ENCODE data around the gene PPAT. TPM values are rescaled to one million over a fixed set of nuclear protein-coding genes. Genes with fewer than 3 reads are reported as not detected.

PPAT gene
- polyA plus RNA-seq, 3 donors = 0.83 to 1.5 (median 1.4) TPM

DNA sequence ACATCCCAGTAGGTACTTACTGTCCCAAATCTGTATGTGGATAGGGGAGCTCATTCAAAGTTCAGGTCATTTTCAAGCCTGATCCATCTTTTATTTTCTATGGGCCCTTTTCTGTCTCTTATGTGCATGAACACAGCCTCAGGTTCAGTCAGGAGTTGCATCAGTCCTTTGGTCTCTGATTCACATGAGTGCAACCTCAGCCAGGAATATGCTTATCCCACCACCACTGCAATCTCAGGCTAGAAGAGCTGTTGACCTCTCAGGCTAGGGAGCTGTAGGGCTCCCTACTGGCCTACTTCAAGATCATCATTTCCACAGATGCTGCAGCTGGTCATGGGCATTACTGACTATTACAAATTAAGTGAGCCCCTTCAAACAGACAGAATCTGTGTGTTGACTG is 75.3 kb downstream of the PPAT start:
- Mint-ChIP-seq H3K4me1 (peaks cover 4% of the 10 kb centered on the region), H3K4me3 (no peak overlapping the region), H3K36me3 (peaks cover 42 to 59% of the 10 kb centered on the region in 2 donors), H3K9me3 (peaks cover 16 to 25% (median 17%) of the 10 kb centered on the region in 7 donors), H3K27ac (peak overlapping the region in 2 of 7 donors; percentile 18 to 69), H3K27me3 (ENCODE audit: low read depth in 3 of 3) (no peaks in the 10 kb centered on the region)
- Histone ChIP-seq H3K9me3 (replicated peaks in 1 of 2; ENCODE audit: control insufficient read depth in 1 of 2, insufficient read depth in 1 of 2, low read length in 2 of 2) (peaks cover 0 to 10% of the 10 kb centered on the region in 2 donors), H3K27me3 (ENCODE audit: control insufficient read depth in 2 of 2, insufficient read depth in 2 of 2, low read length in 2 of 2) (no peaks in the 10 kb centered on the region), H3K36me3 (replicated peaks in 1 of 2; ENCODE audit: control insufficient read depth in 1 of 2, insufficient read depth in 2 of 2, low read length in 2 of 2) (peaks cover 10 to 49% of the 10 kb centered on the region in 2 donors), H3K79me2 (ENCODE audit: insufficient read depth, low read length) (no peaks in the 10 kb centered on the region), H4K20me1 (ENCODE audit: insufficient read depth, low read length) (no peaks in the 10 kb centered on the region), H3K9ac (ENCODE audit: insufficient read depth, low read length, poor library complexity, severe bottlenecking) (no peak overlapping the region), H3K4me1 (ENCODE audit: control insufficient read depth in 1 of 2, insufficient read depth in 2 of 2, low read length in 2 of 2) (no peaks in the 10 kb centered on the region), H3K4me3 (replicated peaks in 1 of 3; ENCODE audit: low read depth in 2 of 3, low read length in 3 of 3) (no peak overlapping the region), H3K27ac (ENCODE audit: low read depth in 1 of 2, low read length in 2 of 2) (no peak overlapping the region), H2AFZ (ENCODE audit: insufficient read depth, low read depth, low read length, poor library complexity, severe bottlenecking) (no peak overlapping the region), H3K4me2 (replicated peaks; ENCODE audit: extremely low read depth, low read length, poor library complexity, severe bottlenecking) (no peak overlapping the region)
- TF ChIP-seq, protein P1, sequence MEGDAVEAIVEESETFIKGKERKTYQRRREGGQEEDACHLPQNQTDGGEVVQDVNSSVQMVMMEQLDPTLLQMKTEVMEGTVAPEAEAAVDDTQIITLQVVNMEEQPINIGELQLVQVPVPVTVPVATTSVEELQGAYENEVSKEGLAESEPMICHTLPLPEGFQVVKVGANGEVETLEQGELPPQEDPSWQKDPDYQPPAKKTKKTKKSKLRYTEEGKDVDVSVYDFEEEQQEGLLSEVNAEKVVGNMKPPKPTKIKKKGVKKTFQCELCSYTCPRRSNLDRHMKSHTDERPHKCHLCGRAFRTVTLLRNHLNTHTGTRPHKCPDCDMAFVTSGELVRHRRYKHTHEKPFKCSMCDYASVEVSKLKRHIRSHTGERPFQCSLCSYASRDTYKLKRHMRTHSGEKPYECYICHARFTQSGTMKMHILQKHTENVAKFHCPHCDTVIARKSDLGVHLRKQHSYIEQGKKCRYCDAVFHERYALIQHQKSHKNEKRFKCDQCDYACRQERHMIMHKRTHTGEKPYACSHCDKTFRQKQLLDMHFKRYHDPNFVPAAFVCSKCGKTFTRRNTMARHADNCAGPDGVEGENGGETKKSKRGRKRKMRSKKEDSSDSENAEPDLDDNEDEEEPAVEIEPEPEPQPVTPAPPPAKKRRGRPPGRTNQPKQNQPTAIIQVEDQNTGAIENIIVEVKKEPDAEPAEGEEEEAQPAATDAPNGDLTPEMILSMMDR (IDR thresholded peaks at IDR 0.05) = no peak
- intact Hi-C loops (cut with micrococcal nuclease) = no loop called here
- DNase-seq = no peak

DNA sequence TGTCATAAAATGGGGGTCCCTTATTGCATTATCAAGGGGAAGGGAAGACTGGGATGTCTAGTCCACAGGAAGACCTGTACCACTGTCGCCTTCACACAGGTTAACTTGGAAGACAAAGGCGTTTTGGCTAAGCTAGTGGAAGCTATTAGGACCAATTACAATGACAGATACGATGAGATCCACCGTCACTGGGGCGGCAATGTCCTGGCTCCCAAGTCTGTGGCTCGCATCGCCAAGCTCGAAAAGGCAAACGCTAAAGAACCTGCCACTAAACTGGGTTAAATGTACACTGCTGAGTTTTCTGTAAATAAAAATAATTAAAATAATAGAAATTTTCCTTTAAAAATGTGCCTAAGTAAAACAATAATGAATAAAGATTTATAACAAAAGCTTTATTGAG is 78.8 kb downstream of the PPAT start:
- Histone ChIP-seq H2AFZ (ENCODE audit: insufficient read depth, low read depth, low read length, poor library complexity, severe bottlenecking) (no peak overlapping the region), H3K4me3 (replicated peaks in 1 of 3; ENCODE audit: low read depth in 2 of 3, low read length in 3 of 3) (no peak overlapping the region), H3K27ac (ENCODE audit: low read depth in 1 of 2, low read length in 2 of 2) (no peak overlapping the region), H4K20me1 (ENCODE audit: insufficient read depth, low read length) (no peaks in the 10 kb centered on the region), H3K9me3 (replicated peaks in 1 of 2; ENCODE audit: control insufficient read depth in 1 of 2, insufficient read depth in 1 of 2, low read length in 2 of 2) (no peaks in the 10 kb centered on the region), H3K4me2 (replicated peaks; ENCODE audit: extremely low read depth, low read length, poor library complexity, severe bottlenecking) (no peak overlapping the region), H3K27me3 (ENCODE audit: control insufficient read depth in 2 of 2, insufficient read depth in 2 of 2, low read length in 2 of 2) (no peaks in the 10 kb centered on the region), H3K79me2 (ENCODE audit: insufficient read depth, low read length) (no peaks in the 10 kb centered on the region), H3K9ac (ENCODE audit: insufficient read depth, low read length, poor library complexity, severe bottlenecking) (no peak overlapping the region), H3K4me1 (ENCODE audit: control insufficient read depth in 1 of 2, insufficient read depth in 2 of 2, low read length in 2 of 2) (no peaks in the 10 kb centered on the region), H3K36me3 (replicated peaks in 1 of 2; ENCODE audit: control insufficient read depth in 1 of 2, insufficient read depth in 2 of 2, low read length in 2 of 2) (peaks cover 16 to 80% of the 10 kb centered on the region in 2 donors)
- DNase-seq = no peak
- Mint-ChIP-seq H3K27ac (no peak overlapping the region), H3K4me1 (peaks cover 4% of the 10 kb centered on the region), H3K27me3 (ENCODE audit: low read depth in 3 of 3) (no peaks in the 10 kb centered on the region), H3K9me3 (peaks cover 0 to 5% (median 0%) of the 10 kb centered on the region in 7 donors), H3K4me3 (no peak overlapping the region), H3K36me3 (peaks cover 40 to 56% of the 10 kb centered on the region in 2 donors)
- TF ChIP-seq, protein P1 (IDR thresholded peaks at IDR 0.05) = no peak
- 100% methylated on average over 5 of the region's 9 CpGs for WGBS (ENCODE audit: insufficient coverage)
- intact Hi-C loops (cut with micrococcal nuclease) = no loop called here

All from CD14-positive monocyte (primary cell).